Heart left ventricle (tissue), 13 donors: ENCODE results near the gene TNIK.

ENCODE experiments used
- CTCF ChIP-seq, 12 donors: fragments of 200-600 bp; sonication (generic) in 4 of 12; IDR thresholded peaks; one replicate each; pipeline versions ENCODE4 v1.5.0 to v1.8.0; 2018 to 2022; ENCODE audit warnings: antibody characterized with exemption in 12 of 12, mild to moderate bottlenecking in 5 of 12
- POLR2A ChIP-seq, 2 donors: fragments of 450-650 bp; IDR thresholded peaks; one replicate each; pipeline ENCODE4 v1.6.1; 2017; ENCODE audit warnings: antibody characterized with exemption in 2 of 2, mild to moderate bottlenecking in 2 of 2, moderate library complexity in 2 of 2
- donor health status: ischemic (EF 13 %, LVEDD 7.1; RV severe dilation, severe dysfunction).
- donor health status: DM: no; HTN: yes; CAD: no.
- donor health status: DM: no; HTN: no; CAD: no.
- donor health status: ischemic (EF 25% LVEDD 6.9; RV normal size, moderate dysfunction).
- donor health status: ischemic (EF 25% LVEDD 5.7; RV mildly dilated, moderate dysfunction).
- donor health status: ischemic (EF 35%, LVEDD 5.7; RV mildly dilated, moderate dysfunction).
- donor health status: nonischemic (EF 11% LVEDD 7.7; RV severe dilation, severe dysfunction).
- donor health status: DM: yes; HTN: yes; CAD: no.
- donor health status: PGD.
- donor health status: ischemic (EF 29% LVEDD 5.4; RV normal size, mild dysfunction).
- donor health status: nonischemic (EF 23%, LVEDD 6.1; RV moderate dilation, normal function).

- TF ChIP-seq CTCF (IDR thresholded peaks at IDR 0.05) = no peak
- TF ChIP-seq POLR2A (IDR thresholded peaks at IDR 0.05) = no peak
Measured at GRCh38 chr3:171142985-171143384, 317.2 kb downstream of the TNIK start.
